ENCODE measurements around the gene HMGXB3.

DNA sequence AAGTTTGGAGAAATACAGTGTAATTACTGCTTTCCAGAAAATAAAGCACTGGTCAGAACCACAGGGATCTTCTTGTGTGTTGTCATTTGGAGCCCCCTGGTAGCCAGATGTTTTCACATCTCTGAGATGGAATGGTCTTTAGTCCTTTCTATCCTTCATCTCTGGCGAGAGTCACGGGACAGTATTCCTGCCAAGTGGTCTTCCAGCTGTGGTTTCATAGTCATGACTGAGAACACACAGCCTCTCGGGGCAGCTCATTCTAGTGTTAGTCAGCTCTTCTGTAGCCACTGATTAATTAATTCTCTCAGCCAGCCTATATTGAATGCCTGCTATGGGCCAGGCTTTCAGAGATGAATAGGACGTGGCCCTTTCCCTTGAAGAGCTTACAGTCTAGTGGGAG, 34.1 kb downstream of the HMGXB3 start:
- TF ChIP-seq, protein P1, sequence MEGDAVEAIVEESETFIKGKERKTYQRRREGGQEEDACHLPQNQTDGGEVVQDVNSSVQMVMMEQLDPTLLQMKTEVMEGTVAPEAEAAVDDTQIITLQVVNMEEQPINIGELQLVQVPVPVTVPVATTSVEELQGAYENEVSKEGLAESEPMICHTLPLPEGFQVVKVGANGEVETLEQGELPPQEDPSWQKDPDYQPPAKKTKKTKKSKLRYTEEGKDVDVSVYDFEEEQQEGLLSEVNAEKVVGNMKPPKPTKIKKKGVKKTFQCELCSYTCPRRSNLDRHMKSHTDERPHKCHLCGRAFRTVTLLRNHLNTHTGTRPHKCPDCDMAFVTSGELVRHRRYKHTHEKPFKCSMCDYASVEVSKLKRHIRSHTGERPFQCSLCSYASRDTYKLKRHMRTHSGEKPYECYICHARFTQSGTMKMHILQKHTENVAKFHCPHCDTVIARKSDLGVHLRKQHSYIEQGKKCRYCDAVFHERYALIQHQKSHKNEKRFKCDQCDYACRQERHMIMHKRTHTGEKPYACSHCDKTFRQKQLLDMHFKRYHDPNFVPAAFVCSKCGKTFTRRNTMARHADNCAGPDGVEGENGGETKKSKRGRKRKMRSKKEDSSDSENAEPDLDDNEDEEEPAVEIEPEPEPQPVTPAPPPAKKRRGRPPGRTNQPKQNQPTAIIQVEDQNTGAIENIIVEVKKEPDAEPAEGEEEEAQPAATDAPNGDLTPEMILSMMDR (IDR thresholded peaks at IDR 0.05), result no peak
- TF ChIP-seq ZFX (IDR thresholded peaks at IDR 0.05; ENCODE audit: borderline replicate concordance), result no peak

Data from 22Rv1 (cell line).